NCI-H1092 treated with DMSO at 0.1 percent for 48 hours (cell line): ENCODE results near the gene VPS39.

Experiments
- DNase-seq: peaks from one replicate; lab custom pipeline; 2025; lab: John Stamatoyannopoulos, UW

VPS39 gene

GRCh38 chr15:42128476-42128875 lies 79.6 kb downstream of the VPS39 start:
- DNase-seq = no peak

GRCh38 chr15:42123546-42123945 lies 84.6 kb downstream of the VPS39 start:
- DNase-seq = no peak

- DNase-seq = no peak
Observed at GRCh38 chr15:42121682-42122081, 86.4 kb downstream of the VPS39 start.

GRCh38 chr15:42121021-42121420 lies 87.1 kb downstream of the VPS39 start:
- DNase-seq = no peak

- DNase-seq = no peak
Observed at GRCh38 chr15:42120285-42120684, 87.8 kb downstream of the VPS39 start.

- peak; percentile 23 for DNase-seq
Observed at GRCh38 chr15:42119446-42119760, 88.7 kb downstream of the VPS39 start.

- peak; percentile 59 for DNase-seq
Observed at GRCh38 chr15:42118650-42119445, 89.3 kb downstream of the VPS39 start.

GRCh38 chr15:42111924-42112323 lies 96.2 kb downstream of the VPS39 start:
- DNase-seq = no peak

- DNase-seq = no peak
Observed at GRCh38 chr15:42110367-42110766, 97.7 kb downstream of the VPS39 start.

GRCh38 chr15:42108806-42109205 lies 99.3 kb downstream of the VPS39 start:
- no peak for DNase-seq
